Stomach (tissue), 9 donors: ENCODE data around the gene ZNF644. TPM values are rescaled to one million over a fixed set of nuclear protein-coding genes. Genes with fewer than 3 reads are reported as not detected.

ENCODE experiments used
- DNase-seq, 2 donors: peaks; one replicate each; pipeline versions ENCODE4 v3.0.0 to v3.0.0-alpha.2; 2013 to 2019
- H3K27ac ChIP-seq, 5 donors: fragments of 200-600 bp in 4 of 5; sonication (generic) in 4 of 5; one replicate each; pipeline ENCODE4 v1.5.1; 2013 to 2019; ENCODE audit warnings: mild to moderate bottlenecking in 1 of 5, moderate library complexity in 1 of 5
- H3K27me3 ChIP-seq, 3 donors: fragments of 200-600 bp; sonication (generic); one replicate each; pipeline ENCODE4 v1.5.1; 2017 to 2019; ENCODE audit warnings: mixed run types in 1 of 3
- H3K36me3 ChIP-seq, 4 donors: fragments of 200-600 bp; sonication (generic); 1 replicate in 3 of 4; 2 replicates in 1 of 4; pipeline ENCODE4 v1.5.1; 2016 to 2019
- H3K4me1 ChIP-seq, 4 donors: fragments of 200-600 bp; sonication (generic); one replicate each; pipeline ENCODE4 v1.5.1; 2016 to 2019
- H3K4me3 ChIP-seq, 4 donors: fragments of 200-600 bp; sonication (generic) in 3 of 4; one replicate each; pipeline ENCODE4 v1.5.1; 2016 to 2019; ENCODE audit warnings: mild to moderate bottlenecking in 1 of 4
- H3K9me3 ChIP-seq, 4 donors: fragments of 200-600 bp; sonication (generic); one replicate each; pipeline ENCODE4 v1.5.1; 2016 to 2019
- EP300 ChIP-seq: sonication (generic); formaldehyde crosslinking; IDR thresholded peaks from one replicate; pipeline ENCODE4 v1.6.1; 2017; ENCODE audit warnings: antibody characterized with exemption
- POLR2A ChIP-seq, 4 donors: fragments of 450-650 bp; IDR thresholded peaks; one replicate each; pipeline ENCODE4 v1.6.1; 2016; ENCODE audit warnings: antibody characterized with exemption in 4 of 4, control low read depth in 2 of 4, mild to moderate bottlenecking in 1 of 4, moderate library complexity in 1 of 4
- POLR2AphosphoS5 ChIP-seq, 3 donors: sonication (generic); formaldehyde crosslinking; IDR thresholded peaks; one replicate each; pipeline ENCODE4 v1.6.1; 2016; ENCODE audit warnings: antibody characterized with exemption in 3 of 3
- WGBS, 5 donors: extraction: QIAGEN DNeasy Blood & Tissue Kit in 3 of 5; methylation state at CpG; one replicate each; pipeline versions ENCODE4 v1.1.5 to v1.1.7; 2013 to 2018; 5-methylcytosine and 5-hydroxymethylcytosine counted together
- intact Hi-C: fragments of 100-400 bp; cut with DNase I; formaldehyde crosslinking; loops from one replicate; pipeline ENCODE4 v1.15.1; 2023; ENCODE audit warnings: low total_unique reads
- polyA plus RNA-seq, 3 donors: library from polyadenylated mRNA; stranded (reverse); fragments of 200-250 nt; gene quantifications; one replicate each; pipeline ENCODE4 v1.2.3, GENCODE V29; 2013
- total RNA-seq, 5 donors: library from RNA; depleted of rRNA; stranded (reverse); fragments of >200 nt; gene quantifications; one replicate each; pipeline versions ENCODE4 v1.1.0 to v1.2.3, GENCODE V29; 2014 to 2016
- TF ChIP-seq, protein P1 (sequence below), 7 experiments: fragments of 450-650 bp in 4 of 7; fragments of 200-600 bp in 3 of 7; sonication (generic) in 3 of 7; IDR thresholded peaks; one replicate each; pipeline ENCODE4 v1.5.1; 2016 to 2019; ENCODE audit warnings: antibody characterized with exemption in 7 of 7, control low read depth in 2 of 7, mild to moderate bottlenecking in 1 of 7
- donor health status: healthy with polysubstance abuse.
- donor health status: Bipolar disorder and iron deficiency.
- donor health status: healthy.

ZNF644 gene
- total and polyA plus RNA-seq, 8 donors = 13.2 to 134 (median 43.5) TPM

DNA sequence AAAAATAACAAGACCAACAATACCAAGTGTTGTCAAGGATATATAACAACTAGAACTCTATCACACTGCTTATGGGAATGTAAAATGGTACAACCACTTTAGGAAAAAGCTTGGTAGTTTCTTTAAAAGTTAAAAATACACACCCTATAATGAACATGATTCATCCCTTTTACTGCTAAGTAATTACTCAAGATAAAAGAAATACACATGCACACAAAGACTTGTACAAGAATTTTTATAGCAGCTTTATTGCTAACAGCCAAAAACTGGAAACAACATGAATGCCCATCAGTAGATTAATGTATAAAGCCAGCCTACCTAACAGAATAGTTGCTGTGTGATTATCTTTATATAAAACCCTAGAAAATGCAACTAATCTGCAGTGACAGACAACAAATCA lies 10.5 kb upstream of the ZNF644 start:
- Histone ChIP-seq H3K4me3 (no peak overlapping the region), H3K9me3 (no peaks in the 10 kb centered on the region), H3K27me3 (no peaks in the 10 kb centered on the region), H3K4me1 (peaks cover 0 to 12% (median 8%) of the 10 kb centered on the region in 4 donors), H3K36me3 (no peaks in the 10 kb centered on the region), H3K27ac (no peak overlapping the region)
- TF ChIP-seq POLR2A (IDR thresholded peaks at IDR 0.05) (no peak), EP300 (no peak), POLR2AphosphoS5 (IDR thresholded peaks at IDR 0.05) (no peak)
- TF ChIP-seq, protein P1, sequence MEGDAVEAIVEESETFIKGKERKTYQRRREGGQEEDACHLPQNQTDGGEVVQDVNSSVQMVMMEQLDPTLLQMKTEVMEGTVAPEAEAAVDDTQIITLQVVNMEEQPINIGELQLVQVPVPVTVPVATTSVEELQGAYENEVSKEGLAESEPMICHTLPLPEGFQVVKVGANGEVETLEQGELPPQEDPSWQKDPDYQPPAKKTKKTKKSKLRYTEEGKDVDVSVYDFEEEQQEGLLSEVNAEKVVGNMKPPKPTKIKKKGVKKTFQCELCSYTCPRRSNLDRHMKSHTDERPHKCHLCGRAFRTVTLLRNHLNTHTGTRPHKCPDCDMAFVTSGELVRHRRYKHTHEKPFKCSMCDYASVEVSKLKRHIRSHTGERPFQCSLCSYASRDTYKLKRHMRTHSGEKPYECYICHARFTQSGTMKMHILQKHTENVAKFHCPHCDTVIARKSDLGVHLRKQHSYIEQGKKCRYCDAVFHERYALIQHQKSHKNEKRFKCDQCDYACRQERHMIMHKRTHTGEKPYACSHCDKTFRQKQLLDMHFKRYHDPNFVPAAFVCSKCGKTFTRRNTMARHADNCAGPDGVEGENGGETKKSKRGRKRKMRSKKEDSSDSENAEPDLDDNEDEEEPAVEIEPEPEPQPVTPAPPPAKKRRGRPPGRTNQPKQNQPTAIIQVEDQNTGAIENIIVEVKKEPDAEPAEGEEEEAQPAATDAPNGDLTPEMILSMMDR (IDR thresholded peaks at IDR 0.05) = no peak
- intact Hi-C loops = no loop called here
- DNase-seq = no peak

- Histone ChIP-seq H3K36me3 (no peaks in the 10 kb centered on the region), H3K9me3 (no peaks in the 10 kb centered on the region), H3K27me3 (no peaks in the 10 kb centered on the region), H3K4me3 (no peak overlapping the region), H3K27ac (no peak overlapping the region), H3K4me1 (peaks cover 0 to 5% (median 1%) of the 10 kb centered on the region in 4 donors)
- intact Hi-C loops = no loop called here
- DNase-seq = no peak
- no peak for TF ChIP-seq EP300
- no peak for TF ChIP-seq POLR2A (IDR thresholded peaks at IDR 0.05)
- TF ChIP-seq, protein P1 (IDR thresholded peaks at IDR 0.05) = no peak
- no peak for TF ChIP-seq POLR2AphosphoS5 (IDR thresholded peaks at IDR 0.05)
- WGBS, 5 donors = 94 to 100% (median 96%) methylated on average over 1 of the region's 1 CpG
These were observed 9.2 kb upstream of the ZNF644 start for GRCh38 chr1:91031081-91031480.

DNA sequence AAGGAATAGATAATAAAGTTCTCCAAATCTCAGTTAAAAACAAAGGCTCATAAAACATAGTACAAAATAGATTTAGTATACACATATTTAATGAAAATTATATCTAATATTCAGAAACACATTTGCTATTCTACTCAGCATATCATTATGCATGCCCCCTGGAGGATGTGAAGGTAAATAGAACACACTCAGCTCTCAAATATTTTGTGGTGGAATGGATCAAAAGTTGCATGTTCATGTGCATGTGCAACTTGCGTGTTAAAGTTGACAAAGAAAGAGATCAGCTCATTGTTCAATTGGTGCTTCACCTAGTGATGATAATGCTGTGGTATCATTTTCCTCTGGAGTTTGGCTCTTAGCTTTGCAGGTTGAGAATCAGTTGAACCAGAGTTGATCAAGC lies 4.9 kb upstream of the ZNF644 start:
- no peak overlapping the region for H3K4me3 ChIP-seq
- peaks cover 6 to 15% (median 11%) of the 10 kb centered on the region in 4 donors for H3K4me1 ChIP-seq
- TF ChIP-seq, protein P1 (IDR thresholded peaks at IDR 0.05) = no peak
- no peak for TF ChIP-seq POLR2A (IDR thresholded peaks at IDR 0.05)
- TF ChIP-seq POLR2AphosphoS5 (IDR thresholded peaks at IDR 0.05) = no peak
- no peaks in the 10 kb centered on the region for H3K9me3 ChIP-seq
- no peaks in the 10 kb centered on the region for H3K36me3 ChIP-seq
- DNase-seq = no peak
- 57 to 90% (median 71%) methylated on average over 1 of the region's 1 CpG for WGBS, 5 donors
- H3K27ac ChIP-seq = no peak overlapping the region
- intact Hi-C loops = no loop called here
- no peaks in the 10 kb centered on the region for H3K27me3 ChIP-seq

- DNase-seq = peak in 1 of 2 donors; percentile 42
- Histone ChIP-seq H3K4me1 (peaks cover 6 to 15% (median 11%) of the 10 kb centered on the region in 4 donors), H3K9me3 (no peaks in the 10 kb centered on the region), H3K4me3 (no peak overlapping the region), H3K27ac (no peak overlapping the region), H3K36me3 (no peaks in the 10 kb centered on the region), H3K27me3 (no peaks in the 10 kb centered on the region)
- WGBS, 5 donors = 14 to 38% (median 27%) methylated on average over 4 of the region's 4 CpGs
- intact Hi-C loops = no loop called here
- TF ChIP-seq, protein P1 (IDR thresholded peaks at IDR 0.05) = no peak
- TF ChIP-seq EP300 = no peak
- no peak for TF ChIP-seq POLR2A (IDR thresholded peaks at IDR 0.05)
- no peak for TF ChIP-seq POLR2AphosphoS5 (IDR thresholded peaks at IDR 0.05)
These were observed 4.5 kb upstream of the ZNF644 start for GRCh38 chr1:91026320-91026719.
